IPS-NIHi7 (cell line): ENCODE measurements around the gene STRIP1.

ENCODE experiments used
- DNase-seq: peaks from one replicate; pipeline ENCODE4 v3.0.0; 2012; ENCODE audit warnings: mixed read lengths; ENCODE audit errors: extremely low spot score

STRIP1 gene

GRCh38 chr1:110097507-110098221, 63.2 kb downstream of the STRIP1 start:
- DNase-seq = no peak

- no peak for DNase-seq
Observed at GRCh38 chr1:110098222-110099026, 64.0 kb downstream of the STRIP1 start.

- no peak for DNase-seq
Observed at GRCh38 chr1:110100335-110100734, 65.9 kb downstream of the STRIP1 start.

- no peak for DNase-seq
Observed at GRCh38 chr1:110102081-110102480, 67.7 kb downstream of the STRIP1 start.
